Activated CD4-positive, alpha-beta T cell treated with anti-CD3 and anti-CD28 coated beads, Interleukin-10, Interleukin-2, amounts not matched to agents 100 ng/mL and 50 ng/mL, durations not matched to agents 16 hours and 8 hours (primary cell): ENCODE measurements around the gene PRR36.

Source experiments
- DNase-seq: peaks from one replicate; pipeline ENCODE4 v3.0.0-alpha.2; 2020

Gene PRR36

GRCh38 chr19:7858109-7858770, 15.9 kb downstream of the PRR36 start:
- no peak for DNase-seq

- DNase-seq, result no peak
These were observed 16.5 kb downstream of the PRR36 start for GRCh38 chr19:7857727-7858108.

- DNase-seq, result no peak
These were observed 17.2 kb downstream of the PRR36 start for GRCh38 chr19:7856679-7857663.

- no peak for DNase-seq
These were observed 18.0 kb downstream of the PRR36 start for GRCh38 chr19:7856109-7856591.

- no peak for DNase-seq
These were observed 18.6 kb downstream of the PRR36 start for GRCh38 chr19:7855426-7856108.

- no peak for DNase-seq
These were observed 20.4 kb downstream of the PRR36 start for GRCh38 chr19:7853770-7854128.

- DNase-seq, result peak; percentile 71
These were observed 21.1 kb downstream of the PRR36 start for GRCh38 chr19:7852851-7853769.

- no peak for DNase-seq
These were observed 22.3 kb downstream of the PRR36 start for GRCh38 chr19:7851623-7852500.

GRCh38 chr19:7850945-7851622, 23.1 kb downstream of the PRR36 start:
- DNase-seq, result no peak

GRCh38 chr19:7850000-7850813, 24.0 kb downstream of the PRR36 start:
- DNase-seq, result no peak

GRCh38 chr19:7849631-7849999, 24.6 kb downstream of the PRR36 start:
- no peak for DNase-seq

GRCh38 chr19:7848779-7849457, 25.3 kb downstream of the PRR36 start:
- no peak for DNase-seq

- DNase-seq, result no peak
These were observed 26.5 kb downstream of the PRR36 start for GRCh38 chr19:7847664-7848063.

GRCh38 chr19:7846155-7846646, 28.0 kb downstream of the PRR36 start:
- DNase-seq, result no peak

- no peak for DNase-seq
These were observed 28.6 kb downstream of the PRR36 start for GRCh38 chr19:7845390-7846154.

GRCh38 chr19:7844951-7845350, 29.2 kb downstream of the PRR36 start:
- DNase-seq, result no peak

GRCh38 chr19:7844405-7844804, 29.8 kb downstream of the PRR36 start:
- DNase-seq, result no peak

- no peak for DNase-seq
These were observed 30.7 kb downstream of the PRR36 start for GRCh38 chr19:7843521-7843920.
